IPS-15b (cell line): ENCODE measurements around the gene SARM1.
A peak's percentile ranks its signal among the peaks of the same experiment; 100 is the strongest.

Experiments
- H3K27me3 ChIP-seq: one replicate; pipeline ENCODE4 v1.6.1; 2013; ENCODE audit warnings: low read length; ENCODE audit not compliant: control insufficient read depth, insufficient read depth
- H3K36me3 ChIP-seq: one replicate; pipeline ENCODE4 v1.6.1; 2013; ENCODE audit warnings: low read length; ENCODE audit not compliant: control insufficient read depth, insufficient read depth
- H3K4me1 ChIP-seq: one replicate; pipeline ENCODE4 v1.6.1; 2013; ENCODE audit warnings: mild to moderate bottlenecking, low read length; ENCODE audit not compliant: control insufficient read depth, insufficient read depth
- H3K4me3 ChIP-seq: one replicate; pipeline ENCODE4 v1.5.1; 2013; ENCODE audit warnings: low read depth, low read length
- H3K9ac ChIP-seq: one replicate; pipeline ENCODE4 v1.6.1; 2013; ENCODE audit warnings: low read depth, mild to moderate bottlenecking, low read length
- H3K9me3 ChIP-seq: one replicate; pipeline ENCODE4 v1.6.1; 2013; ENCODE audit warnings: mild to moderate bottlenecking, low read length; ENCODE audit not compliant: control insufficient read depth, insufficient read depth

The SARM1 gene

GRCh38 chr17:28371245-28372202 is at the start of gene SARM1:
Gene SARM1, plus strand, starts transcription at chr17:28371694. Its CDS starts 339 bp downstream, at chr17:28372033.
- Histone ChIP-seq H3K4me1 (peaks cover 10% of the 10 kb centered on the region), H3K4me3 (peak within 1 kb of the TSS; percentile 85), H3K9me3 (no peaks in the 10 kb centered on the region), H3K27me3 (peaks cover 32% of the 10 kb centered on the region), H3K9ac (no peak within 1 kb of the TSS), H3K36me3 (no peaks in the 10 kb centered on the region)

- Histone ChIP-seq H3K36me3 (peaks cover 8% of the 10 kb centered on the region), H3K9ac (no peak overlapping the region), H3K9me3 (no peaks in the 10 kb centered on the region), H3K4me3 (no peak overlapping the region), H3K27me3 (no peaks in the 10 kb centered on the region), H3K4me1 (peaks cover 2% of the 10 kb centered on the region)
Observed at GRCh38 chr17:28324267-28324745, 47.2 kb upstream of the SARM1 start.

DNA sequence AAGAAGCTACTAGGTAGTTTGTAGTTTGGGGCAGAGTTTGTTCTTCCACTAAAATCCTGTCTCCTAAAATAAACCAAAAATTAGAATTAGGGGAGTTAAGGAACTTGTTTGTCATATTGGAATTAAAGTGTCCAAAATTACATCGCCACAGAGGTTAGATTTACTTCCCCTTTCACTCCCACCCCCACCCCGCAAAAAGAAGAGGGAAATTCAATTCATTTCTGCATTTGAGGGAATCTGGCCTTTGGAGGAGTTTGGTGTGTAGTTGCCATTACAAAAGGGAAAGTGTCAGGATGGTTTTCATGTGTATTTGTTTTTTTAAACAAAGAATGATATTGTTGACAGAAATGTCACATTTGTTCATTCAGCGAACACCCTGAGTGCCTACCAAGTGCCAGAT is 46.7 kb upstream of the SARM1 start:
- peaks cover 8% of the 10 kb centered on the region for H3K36me3 ChIP-seq
- H3K9ac ChIP-seq = no peak overlapping the region
- no peak overlapping the region for H3K4me3 ChIP-seq

GRCh38 chr17:28325211-28325610 is 46.3 kb upstream of the SARM1 start:
- no peaks in the 10 kb centered on the region for H3K27me3 ChIP-seq
- H3K36me3 ChIP-seq = peaks cover 10% of the 10 kb centered on the region
- no peak overlapping the region for H3K9ac ChIP-seq
- H3K9me3 ChIP-seq = no peaks in the 10 kb centered on the region
- H3K4me1 ChIP-seq = peaks cover 2% of the 10 kb centered on the region
- H3K4me3 ChIP-seq = no peak overlapping the region

More for the DNA sequence above, 46.7 kb upstream of the SARM1 start:
- Histone ChIP-seq H3K27me3 (no peaks in the 10 kb centered on the region), H3K4me1 (peaks cover 2% of the 10 kb centered on the region), H3K9me3 (no peaks in the 10 kb centered on the region)

DNA sequence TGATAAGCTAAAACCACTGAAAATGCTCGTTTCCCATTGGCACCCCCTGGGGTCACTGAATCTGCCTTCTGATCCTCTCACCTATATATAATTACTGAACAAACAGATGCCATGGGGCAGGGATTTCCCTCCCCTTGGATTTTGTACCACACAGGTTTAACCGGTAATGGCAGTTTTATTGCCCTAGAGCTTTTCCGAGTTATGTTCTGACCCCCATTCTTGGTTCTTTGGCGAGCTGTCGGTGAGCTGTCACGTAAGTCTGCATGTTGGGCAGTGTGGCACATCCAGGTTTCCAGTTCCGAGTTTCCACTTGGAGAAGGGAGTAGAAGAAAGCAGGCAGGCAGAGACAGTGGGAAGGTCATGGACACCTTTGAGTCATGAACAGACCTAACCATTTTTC is 45.4 kb upstream of the SARM1 start:
- peaks cover 17% of the 10 kb centered on the region for H3K36me3 ChIP-seq

DNA sequence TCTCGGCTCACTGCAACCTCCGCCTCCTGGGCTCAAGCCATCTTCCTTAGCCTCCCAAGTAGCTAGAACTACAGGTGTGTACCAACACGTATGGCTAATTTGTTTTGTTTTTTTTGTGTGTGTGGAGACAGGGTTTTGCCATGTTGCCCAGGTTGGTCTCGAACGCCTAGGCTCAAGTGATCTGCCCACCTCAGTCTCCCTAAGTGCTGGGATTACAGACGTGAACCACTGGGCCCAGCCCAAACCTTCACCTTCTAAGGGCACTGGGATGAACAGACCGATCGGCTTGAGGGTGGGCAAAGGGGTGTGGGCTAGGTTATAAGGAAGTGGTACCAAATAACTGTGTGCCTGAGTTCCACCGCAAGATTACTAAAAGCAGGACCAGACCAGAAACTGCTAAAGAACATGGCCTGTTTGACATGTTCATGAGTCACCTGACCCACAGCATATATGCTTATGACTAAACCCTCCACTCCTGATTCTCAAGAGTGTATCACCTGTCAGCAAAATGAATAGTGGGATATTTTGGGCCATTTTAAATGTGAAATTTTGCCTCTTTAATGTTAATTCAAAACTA is 44.4 kb upstream of the SARM1 start:
- H3K36me3 ChIP-seq = peaks cover 17% of the 10 kb centered on the region
- no peaks in the 10 kb centered on the region for H3K27me3 ChIP-seq
- no peaks in the 10 kb centered on the region for H3K9me3 ChIP-seq
- H3K4me1 ChIP-seq = peaks cover 2% of the 10 kb centered on the region
- H3K9ac ChIP-seq = no peak overlapping the region
- H3K4me3 ChIP-seq = no peak overlapping the region

More for the DNA sequence above, 45.4 kb upstream of the SARM1 start:
- Histone ChIP-seq H3K9me3 (no peaks in the 10 kb centered on the region), H3K27me3 (no peaks in the 10 kb centered on the region), H3K4me3 (no peak overlapping the region), H3K9ac (no peak overlapping the region), H3K4me1 (peaks cover 2% of the 10 kb centered on the region)

DNA sequence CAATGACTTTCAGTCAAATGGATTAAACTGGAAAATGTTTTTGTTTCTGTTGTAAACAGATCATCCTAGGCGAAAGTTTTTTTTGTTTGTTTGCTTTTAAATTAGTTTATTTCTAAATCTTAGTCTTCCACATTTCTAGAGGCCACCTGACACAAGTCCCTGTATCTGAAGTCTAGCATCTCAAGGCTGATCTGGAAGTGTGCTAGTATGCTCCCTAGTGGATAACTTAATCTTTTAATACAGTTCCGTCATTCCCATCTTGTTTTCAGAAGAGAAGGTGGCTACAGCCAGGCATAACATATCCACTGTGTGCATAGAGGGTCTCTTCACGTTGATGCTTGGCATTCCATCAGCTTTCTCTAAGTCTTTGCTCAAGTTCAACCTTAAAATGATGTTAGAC is 43.8 kb upstream of the SARM1 start:
- Histone ChIP-seq H3K9ac (no peak overlapping the region), H3K4me1 (peaks cover 2% of the 10 kb centered on the region), H3K9me3 (no peaks in the 10 kb centered on the region), H3K4me3 (no peak overlapping the region), H3K27me3 (no peaks in the 10 kb centered on the region), H3K36me3 (peaks cover 17% of the 10 kb centered on the region)

GRCh38 chr17:28328325-28328724 is 43.2 kb upstream of the SARM1 start:
- Histone ChIP-seq H3K4me3 (no peak overlapping the region), H3K9me3 (no peaks in the 10 kb centered on the region), H3K36me3 (peaks cover 17% of the 10 kb centered on the region), H3K9ac (no peak overlapping the region), H3K27me3 (no peaks in the 10 kb centered on the region), H3K4me1 (no peaks in the 10 kb centered on the region)

DNA sequence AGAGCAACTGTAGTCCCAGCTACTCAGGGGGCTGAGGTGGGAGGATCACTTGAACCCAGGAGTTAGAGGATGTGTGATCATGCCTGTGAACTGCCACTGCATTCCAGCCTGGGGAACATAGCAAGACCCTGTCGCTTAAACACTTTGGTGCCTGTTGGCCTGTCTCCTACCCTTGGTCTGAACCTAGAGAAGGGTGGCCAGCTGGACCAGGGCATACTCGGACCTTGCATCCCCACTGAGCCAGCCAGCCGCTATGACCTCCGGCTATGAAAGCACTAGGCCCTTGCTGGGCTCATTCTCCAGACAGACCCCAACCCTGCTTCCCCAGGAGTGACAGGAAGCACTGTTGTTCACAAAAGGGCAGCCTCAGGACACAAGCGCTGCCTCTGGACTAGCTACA is 40.8 kb upstream of the SARM1 start:
- Histone ChIP-seq H3K4me3 (no peak overlapping the region), H3K9me3 (no peaks in the 10 kb centered on the region), H3K36me3 (peaks cover 14% of the 10 kb centered on the region), H3K9ac (no peak overlapping the region), H3K27me3 (no peaks in the 10 kb centered on the region), H3K4me1 (peaks cover 5% of the 10 kb centered on the region)

GRCh38 chr17:28331891-28332420 is 39.5 kb upstream of the SARM1 start:
- Histone ChIP-seq H3K9ac (no peak overlapping the region), H3K27me3 (no peaks in the 10 kb centered on the region), H3K4me3 (no peak overlapping the region), H3K4me1 (peaks cover 10% of the 10 kb centered on the region), H3K36me3 (peaks cover 13% of the 10 kb centered on the region), H3K9me3 (no peaks in the 10 kb centered on the region)

DNA sequence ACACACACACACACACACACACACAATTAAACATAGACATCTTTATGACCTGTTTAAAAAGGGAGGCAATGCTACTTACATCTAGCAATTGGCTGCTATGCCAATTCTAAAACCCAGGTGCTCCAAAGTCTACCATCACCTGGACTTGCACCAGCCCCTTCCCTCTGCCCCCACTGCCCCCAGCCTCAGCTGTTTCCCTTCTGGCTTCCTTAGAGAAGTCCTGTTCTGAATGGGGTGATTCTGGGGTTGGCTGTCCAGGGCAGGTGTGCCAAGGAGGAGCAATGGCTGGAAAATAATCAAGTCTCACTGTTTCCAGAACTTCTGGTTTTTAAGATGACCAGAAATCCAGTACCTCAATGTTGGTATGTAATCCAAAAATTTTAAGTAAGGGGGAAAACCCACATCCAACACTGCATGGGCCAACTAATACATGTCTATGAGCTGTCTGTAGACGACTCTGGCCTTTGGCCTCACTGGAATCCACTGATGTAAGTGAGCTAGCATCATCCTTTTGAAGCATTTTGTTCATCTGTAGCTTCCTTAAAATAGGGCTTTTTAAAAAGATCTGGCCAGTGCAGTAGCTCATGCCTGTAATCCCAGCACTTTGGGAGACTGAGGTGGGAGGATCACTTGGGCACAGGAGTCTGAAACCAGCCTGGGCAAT is 38.3 kb upstream of the SARM1 start:
- H3K4me1 ChIP-seq = peaks cover 13% of the 10 kb centered on the region
- no peaks in the 10 kb centered on the region for H3K9me3 ChIP-seq
- H3K4me3 ChIP-seq = no peak overlapping the region
- peaks cover 8% of the 10 kb centered on the region for H3K36me3 ChIP-seq
- no peaks in the 10 kb centered on the region for H3K27me3 ChIP-seq
- no peak overlapping the region for H3K9ac ChIP-seq
